Kidney (tissue), 14 donors: ENCODE measurements around the gene SMAD7. TPM values are rescaled to one million over a fixed set of nuclear protein-coding genes. Genes with fewer than 3 reads are reported as not detected.

Source experiments
- DNase-seq, 5 donors: peaks; one replicate each; pipeline ENCODE4 v3.0.0-alpha.2; 2013 to 2020
- FAIRE-seq: peaks from 2 replicates; lab custom pipeline; 2012; peaks lifted over from hg19 to GRCh38; lab: Jason Lieb, UNC
- H3K27ac ChIP-seq, 2 donors: one replicate each; pipeline ENCODE4 v1.7.0; 2013; ENCODE audit warnings: low read depth in 2 of 2, low read length in 2 of 2, inconsistent platforms in 1 of 2
- H3K27me3 ChIP-seq: one replicate; pipeline ENCODE4 v1.7.1; 2013; ENCODE audit warnings: low read length, inconsistent platforms; ENCODE audit not compliant: control insufficient read depth, insufficient read depth
- H3K36me3 ChIP-seq, 3 donors: one replicate each; pipeline versions ENCODE4 v1.7.0 to v1.7.1; 2013; ENCODE audit warnings: low read length in 3 of 3, control low read depth in 1 of 3, inconsistent platforms in 1 of 3; ENCODE audit not compliant: insufficient read depth in 3 of 3, control insufficient read depth in 2 of 3
- H3K4me1 ChIP-seq, 3 donors: one replicate each; pipeline versions ENCODE4 v1.7.0 to v1.7.1; 2013; ENCODE audit warnings: low read length in 3 of 3, inconsistent platforms in 1 of 3, low read depth in 1 of 3; ENCODE audit not compliant: control insufficient read depth in 2 of 3, insufficient read depth in 2 of 3
- H3K4me3 ChIP-seq, 3 donors: one replicate each; pipeline versions ENCODE4 v1.7.0 to v1.8.1; 2013; ENCODE audit warnings: low read length in 3 of 3, control low read depth in 1 of 3, inconsistent platforms in 1 of 3
- H3K9ac ChIP-seq, 3 donors: one replicate each; pipeline versions ENCODE4 v1.7.0 to v1.7.1; 2013; ENCODE audit warnings: low read length in 3 of 3, control low read depth in 1 of 3, inconsistent platforms in 1 of 3
- H3K9me3 ChIP-seq, 3 donors: one replicate each; pipeline versions ENCODE4 v1.7.0 to v1.7.1; 2013; ENCODE audit warnings: low read length in 3 of 3, control low read depth in 1 of 3, inconsistent platforms in 1 of 3; ENCODE audit not compliant: control insufficient read depth in 2 of 3, insufficient read depth in 1 of 3
- intact Hi-C: fragments of 100-400 bp; cut with DNase I; formaldehyde crosslinking; loops from one replicate; pipeline ENCODE4 v1.11.1; 2022
- polyA plus RNA-seq: library from polyadenylated mRNA; stranded (reverse); fragments of 350-450 nt; fragmentation: Illumina TruSeq; extraction: RNeasy Lipid Tissue Mini Kit (QIAGEN cat#74804); gene quantifications from one replicate; pipeline ENCODE4 v1.2.3, GENCODE V29; 2014; ENCODE audit warnings: low read depth, low replicate concordance; ENCODE audit not compliant: insufficient read depth
- total RNA-seq: library from RNA; stranded (reverse); fragmentation: NEBNext Ultra II Directional; extraction: Animal tissue kit (Norgen Biotek cat#: 25700); gene quantifications from one replicate; pipeline ENCODE4 v1.2.1, GENCODE V29; 2021
- TF ChIP-seq, protein P1 (sequence below): IDR thresholded peaks from 3 replicates; pipeline ENCODE4 v1.5.1; 2012; ENCODE audit warnings: mild to moderate bottlenecking, moderate library complexity, borderline replicate concordance; ENCODE audit not compliant: insufficient read depth; ENCODE audit errors: extremely low read depth
- donor health status: control.
- donor health status: control.
- donor health status: control.
- donor health status: control.
- donor health status: control.
- donor health status: DM: yes; HTN: yes; CAD: no.
- donor health status: Normal renal cell carcinoma (clear cell type).

SMAD7 gene
- total and polyA plus RNA-seq, 2 donors from 2014 or later, result 17.3 to 32.6 TPM

DNA sequence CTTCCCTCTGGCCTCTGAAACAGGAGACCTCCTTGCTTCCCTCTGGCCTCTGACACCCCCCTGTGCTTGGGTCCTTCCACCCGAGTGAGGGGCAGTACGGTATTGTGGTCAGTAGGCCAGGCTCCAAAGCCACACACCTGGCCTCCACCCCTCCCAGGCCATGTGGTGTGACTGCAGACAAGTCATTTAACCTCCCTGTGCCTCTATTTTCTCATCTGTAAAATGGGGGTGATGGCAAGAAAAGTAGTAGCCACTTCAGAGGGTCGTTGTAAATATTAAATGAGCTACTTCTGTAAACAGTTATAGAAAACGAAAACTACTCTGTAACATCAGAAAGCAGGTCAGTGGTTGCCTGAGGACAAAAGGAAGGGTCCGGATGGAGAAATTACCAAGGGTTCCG is 74.2 kb downstream of the SMAD7 start:
- Histone ChIP-seq H3K27ac (no peak overlapping the region), H3K4me1 (peaks cover 0 to 6% (median 0%) of the 10 kb centered on the region in 3 donors), H3K4me3 (no peak overlapping the region), H3K9me3 (no peaks in the 10 kb centered on the region), H3K36me3 (no peaks in the 10 kb centered on the region), H3K9ac (no peak overlapping the region), H3K27me3 (no peaks in the 10 kb centered on the region)
- no peak for FAIRE-seq
- TF ChIP-seq, protein P1, sequence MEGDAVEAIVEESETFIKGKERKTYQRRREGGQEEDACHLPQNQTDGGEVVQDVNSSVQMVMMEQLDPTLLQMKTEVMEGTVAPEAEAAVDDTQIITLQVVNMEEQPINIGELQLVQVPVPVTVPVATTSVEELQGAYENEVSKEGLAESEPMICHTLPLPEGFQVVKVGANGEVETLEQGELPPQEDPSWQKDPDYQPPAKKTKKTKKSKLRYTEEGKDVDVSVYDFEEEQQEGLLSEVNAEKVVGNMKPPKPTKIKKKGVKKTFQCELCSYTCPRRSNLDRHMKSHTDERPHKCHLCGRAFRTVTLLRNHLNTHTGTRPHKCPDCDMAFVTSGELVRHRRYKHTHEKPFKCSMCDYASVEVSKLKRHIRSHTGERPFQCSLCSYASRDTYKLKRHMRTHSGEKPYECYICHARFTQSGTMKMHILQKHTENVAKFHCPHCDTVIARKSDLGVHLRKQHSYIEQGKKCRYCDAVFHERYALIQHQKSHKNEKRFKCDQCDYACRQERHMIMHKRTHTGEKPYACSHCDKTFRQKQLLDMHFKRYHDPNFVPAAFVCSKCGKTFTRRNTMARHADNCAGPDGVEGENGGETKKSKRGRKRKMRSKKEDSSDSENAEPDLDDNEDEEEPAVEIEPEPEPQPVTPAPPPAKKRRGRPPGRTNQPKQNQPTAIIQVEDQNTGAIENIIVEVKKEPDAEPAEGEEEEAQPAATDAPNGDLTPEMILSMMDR, result no peak
- no peak for DNase-seq
- intact Hi-C loops, result no loop called here

DNA sequence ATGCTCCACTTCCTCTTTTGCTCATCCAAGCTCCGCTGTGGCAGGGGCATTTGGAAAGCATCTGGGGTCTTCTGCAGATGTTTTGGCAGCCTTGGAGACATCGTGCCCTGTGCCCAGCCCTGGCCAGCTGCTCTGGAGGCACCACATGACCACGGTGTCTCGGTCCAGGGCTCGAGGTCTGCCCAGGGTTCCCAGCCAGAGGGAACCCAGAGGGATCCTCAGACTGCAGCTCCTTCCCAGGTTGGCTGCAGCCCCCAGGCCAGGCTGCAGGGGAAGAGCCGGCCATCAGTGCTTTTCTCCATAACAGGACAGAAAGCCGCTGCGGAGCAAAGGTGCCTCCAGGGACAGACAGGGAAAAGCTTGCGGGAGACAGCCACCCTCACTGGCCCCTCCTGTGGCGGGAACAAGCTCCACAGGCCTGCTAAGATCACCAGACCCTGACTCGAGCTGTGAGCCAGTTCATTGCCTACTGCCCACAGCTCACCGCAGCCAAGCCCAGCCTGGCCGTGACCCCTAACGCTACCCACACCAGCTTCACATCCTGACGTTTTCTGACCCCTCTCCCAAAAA is 74.7 kb downstream of the SMAD7 start:
- DNase-seq (peak; percentile 72 to 79 (median 76)), FAIRE-seq (no peak)
- intact Hi-C loops, result no loop called here

DNA sequence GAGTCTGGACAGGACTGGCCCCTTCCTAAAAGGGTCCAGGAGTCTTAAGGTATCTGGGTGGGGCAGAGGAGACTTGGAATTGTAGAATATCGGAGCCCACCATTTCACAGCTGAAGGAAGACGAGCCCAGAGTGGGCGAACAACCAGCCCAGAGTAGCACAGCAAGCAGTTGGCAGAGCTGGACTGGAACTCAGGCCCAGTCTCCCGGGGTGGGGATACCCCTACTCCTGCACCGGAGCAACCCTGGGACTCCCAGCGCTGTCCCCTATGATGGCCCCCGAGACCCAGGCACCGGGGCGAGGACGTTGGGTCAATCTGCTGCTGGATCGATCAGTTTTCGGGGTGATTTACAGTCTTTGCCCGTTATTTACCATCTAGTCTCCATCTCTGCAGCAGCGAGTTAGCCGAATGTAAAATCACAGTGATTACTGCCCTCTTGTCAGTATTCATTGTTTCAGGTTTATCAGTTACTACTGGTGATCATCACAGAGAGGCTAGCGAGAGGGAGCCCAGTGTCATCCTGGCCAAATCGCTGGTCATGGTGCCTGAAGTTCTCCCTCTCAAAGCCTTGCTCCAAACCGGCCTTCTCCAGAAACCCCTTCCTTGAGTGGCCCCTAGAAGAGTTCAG is 75.3 kb downstream of the SMAD7 start:
- Histone ChIP-seq H3K9me3 (no peaks in the 10 kb centered on the region), H3K4me3 (no peak overlapping the region), H3K27ac (no peak overlapping the region), H3K4me1 (peaks cover 0 to 6% (median 0%) of the 10 kb centered on the region in 3 donors), H3K9ac (no peak overlapping the region), H3K27me3 (no peaks in the 10 kb centered on the region), H3K36me3 (no peaks in the 10 kb centered on the region)
- FAIRE-seq (no peak), DNase-seq (peak in 1 of 5 donors; percentile 44)
- intact Hi-C loops, result no loop called here
- TF ChIP-seq, protein P1, result no peak

More for the DNA sequence above, 74.7 kb downstream of the SMAD7 start:
- Histone ChIP-seq H3K9me3 (no peaks in the 10 kb centered on the region), H3K36me3 (no peaks in the 10 kb centered on the region), H3K27me3 (no peaks in the 10 kb centered on the region), H3K9ac (no peak overlapping the region), H3K4me3 (no peak overlapping the region), H3K27ac (no peak overlapping the region), H3K4me1 (peaks cover 0 to 6% (median 0%) of the 10 kb centered on the region in 3 donors)
- TF ChIP-seq, protein P1, result no peak
